RWPE2 (cell line): ENCODE measurements around the gene DLK1.

Experiments used
- ATAC-seq: fragments of 200-7000 bp; cut with Tn5 transposase; 3 replicates; pipeline ENCODE4 v1.9.1; 2021; ENCODE audit warnings: low read depth
- DNase-seq: peaks from one replicate; pipeline ENCODE4 v3.0.0-alpha.2; 2020; ENCODE audit warnings: low spot score
- H3K27ac ChIP-seq: fragments of 450-650 bp; 2 replicates; pipeline ENCODE4 v1.5.1; 2017; ENCODE audit warnings: mild to moderate bottlenecking; ENCODE audit not compliant: poor library complexity, severe bottlenecking
- H3K27me3 ChIP-seq: fragments of 250-450 bp; sonication (Bioruptor Pico); 2 replicates; pipeline ENCODE4 v1.5.1; 2021; ENCODE audit warnings: mild to moderate bottlenecking, moderate library complexity; ENCODE audit not compliant: insufficient read depth, poor library complexity, severe bottlenecking
- H3K36me3 ChIP-seq: fragments of 250-450 bp; sonication (Bioruptor Pico); 2 replicates; pipeline ENCODE4 v1.5.1; 2020; ENCODE audit warnings: low read depth, mild to moderate bottlenecking, moderate library complexity
- H3K4me1 ChIP-seq: fragments of 250-450 bp; sonication (Bioruptor Pico); 2 replicates; pipeline ENCODE4 v1.5.1; 2021; ENCODE audit warnings: mild to moderate bottlenecking, moderate library complexity; ENCODE audit not compliant: insufficient read depth, poor library complexity, severe bottlenecking
- H3K4me3 ChIP-seq: fragments of 250-450 bp; sonication (Bioruptor Pico); 2 replicates; pipeline ENCODE4 v1.5.1; 2021; ENCODE audit warnings: mild to moderate bottlenecking, moderate library complexity; ENCODE audit not compliant: severe bottlenecking
- H3K9me3 ChIP-seq: fragments of 250-450 bp; sonication (Bioruptor Pico); 2 replicates; pipeline ENCODE4 v1.5.1; 2021; ENCODE audit warnings: mild to moderate bottlenecking, moderate library complexity; ENCODE audit not compliant: severe bottlenecking
- CTCF ChIP-seq: fragments of 450-650 bp; IDR thresholded peaks from one replicate; pipeline ENCODE4 v1.5.1; 2017; ENCODE audit warnings: mild to moderate bottlenecking, moderate library complexity; ENCODE audit not compliant: poor library complexity, severe bottlenecking

DLK1 gene

GRCh38 chr14:100708425-100709288 lies 18.0 kb upstream of the DLK1 start:
- no peaks in the 10 kb centered on the region for H3K27me3 ChIP-seq
- TF ChIP-seq CTCF: peak; percentile 75
- no peak overlapping the region for H3K4me3 ChIP-seq
- DNase-seq (no peak), ATAC-seq (peak; percentile 80)
- H3K9me3 ChIP-seq: no peaks in the 10 kb centered on the region
- peaks cover 7% of the 10 kb centered on the region for H3K4me1 ChIP-seq
- H3K27ac ChIP-seq: no peak overlapping the region
- no peaks in the 10 kb centered on the region for H3K36me3 ChIP-seq

- no peak for TF ChIP-seq CTCF
- peaks cover 7% of the 10 kb centered on the region for H3K4me1 ChIP-seq
- DNase-seq (no peak), ATAC-seq (no peak)
- no peak overlapping the region for H3K4me3 ChIP-seq
- no peaks in the 10 kb centered on the region for H3K9me3 ChIP-seq
- no peak overlapping the region for H3K27ac ChIP-seq
- no peaks in the 10 kb centered on the region for H3K27me3 ChIP-seq
- no peaks in the 10 kb centered on the region for H3K36me3 ChIP-seq
Measured at GRCh38 chr14:100709289-100710284, 17.1 kb upstream of the DLK1 start.

GRCh38 chr14:100710391-100710790 lies 16.3 kb upstream of the DLK1 start:
- no peak for ATAC-seq
- no peak overlapping the region for H3K4me3 ChIP-seq
- TF ChIP-seq CTCF: no peak
- H3K9me3 ChIP-seq: no peaks in the 10 kb centered on the region
- DNase-seq: no peak
- H3K4me1 ChIP-seq: peaks cover 7% of the 10 kb centered on the region
- H3K27ac ChIP-seq: no peak overlapping the region
- H3K27me3 ChIP-seq: no peaks in the 10 kb centered on the region
- no peaks in the 10 kb centered on the region for H3K36me3 ChIP-seq

GRCh38 chr14:100710826-100711462 lies 15.7 kb upstream of the DLK1 start:
- Histone ChIP-seq H3K9me3 (no peaks in the 10 kb centered on the region), H3K27ac (no peak overlapping the region), H3K4me1 (peaks cover 7% of the 10 kb centered on the region), H3K27me3 (no peaks in the 10 kb centered on the region), H3K36me3 (no peaks in the 10 kb centered on the region), H3K4me3 (no peak overlapping the region)
- DNase-seq (no peak), ATAC-seq (no peak)
- TF ChIP-seq CTCF: no peak
